Midbrain (tissue), 1 donor: ENCODE measurements around the gene KCNB1.

Source experiments
- DNase-seq: peaks from one replicate; lab custom pipeline; 2025; lab: John Stamatoyannopoulos, UW

Gene KCNB1

DNA sequence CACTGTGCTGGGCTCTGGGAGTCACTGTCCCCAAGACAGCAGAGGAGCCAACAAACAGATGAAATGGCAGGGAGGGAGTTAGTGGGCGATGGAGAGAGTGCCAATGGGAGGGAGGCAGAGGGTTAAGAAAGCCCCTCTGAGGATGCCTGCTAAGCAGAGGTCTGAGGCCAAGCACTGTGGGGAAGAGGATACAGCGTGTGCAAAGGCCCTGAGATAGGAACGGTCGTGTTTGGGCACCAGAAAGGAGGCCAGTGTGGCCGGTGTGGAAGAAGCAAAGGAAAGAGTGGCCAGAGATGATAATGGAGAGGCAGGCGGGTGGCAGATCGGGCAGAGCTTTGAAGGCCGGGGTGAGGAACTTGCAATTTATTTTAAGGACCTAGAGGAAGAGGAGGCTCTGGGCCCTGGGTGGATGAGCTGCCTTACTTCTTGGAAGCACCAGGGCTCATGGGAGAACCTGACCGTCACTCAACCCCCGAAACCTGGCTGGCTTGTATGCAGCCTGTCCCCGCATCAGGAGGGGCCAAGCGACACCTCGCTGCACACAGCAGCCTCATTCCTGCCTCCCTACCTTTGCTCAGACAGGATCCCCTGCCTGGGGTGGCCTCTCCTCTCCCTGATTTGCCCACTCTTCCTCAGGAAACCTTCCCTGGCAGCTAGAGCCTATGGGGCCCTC is 73.0 kb downstream of the KCNB1 start:
- no peak for DNase-seq

GRCh38 chr20:49408509-49409104 is 73.9 kb downstream of the KCNB1 start:
- DNase-seq, result no peak

- no peak for DNase-seq
Measured at GRCh38 chr20:49406666-49407065, 75.8 kb downstream of the KCNB1 start.

GRCh38 chr20:49405696-49406095 is 76.8 kb downstream of the KCNB1 start:
- no peak for DNase-seq

DNA sequence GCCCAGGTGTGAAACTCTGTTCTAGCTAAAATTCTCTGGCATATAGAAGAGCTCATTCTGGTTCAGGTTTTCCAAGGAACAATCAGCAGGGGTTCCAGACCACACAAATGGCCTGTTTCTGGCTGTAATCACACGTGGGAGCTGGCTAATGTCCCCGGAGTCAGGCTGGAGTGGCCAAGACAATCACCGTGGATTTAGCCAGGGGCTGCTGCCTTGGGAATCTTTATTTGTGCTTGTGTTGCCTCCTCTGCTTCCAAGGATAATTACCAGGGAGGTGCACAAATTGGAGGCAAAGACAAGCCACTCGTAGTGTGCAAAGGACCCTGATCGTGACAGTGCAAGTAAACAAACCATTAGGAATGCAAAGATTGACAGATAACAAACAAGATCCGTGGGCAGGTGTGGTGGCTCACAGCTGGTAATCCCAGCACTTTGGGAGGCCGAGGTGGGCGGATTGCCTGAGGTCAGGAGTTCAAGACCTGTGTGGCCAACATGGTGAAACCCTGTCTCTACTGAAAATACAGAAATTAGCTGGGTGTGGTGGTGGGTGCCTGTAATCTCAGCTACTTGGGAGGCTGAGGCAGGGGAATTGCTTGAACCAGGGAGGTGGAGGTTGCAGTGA is 77.3 kb downstream of the KCNB1 start:
- no peak for DNase-seq

GRCh38 chr20:49404461-49404860 is 78.0 kb downstream of the KCNB1 start:
- DNase-seq, result no peak

DNA sequence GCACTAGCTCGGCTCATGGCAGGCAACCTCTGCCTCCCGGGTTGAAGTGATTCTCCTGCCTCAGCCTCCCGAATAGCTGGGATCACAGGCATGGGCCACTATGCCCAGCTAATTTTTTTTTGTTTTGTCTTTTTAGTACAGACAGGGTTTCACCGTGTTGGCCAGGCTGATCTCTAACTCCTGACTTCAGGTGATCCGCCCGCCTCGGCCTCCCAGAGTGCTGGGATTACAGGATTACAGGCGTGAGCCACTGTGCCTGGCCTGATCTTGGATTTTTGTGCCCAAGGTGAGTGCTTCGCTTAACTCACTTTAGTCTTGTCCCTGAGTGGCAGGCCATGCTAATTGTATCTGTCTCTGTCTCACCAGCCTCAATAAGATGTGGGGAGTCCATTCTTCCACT is 78.6 kb downstream of the KCNB1 start:
- DNase-seq, result no peak

DNA sequence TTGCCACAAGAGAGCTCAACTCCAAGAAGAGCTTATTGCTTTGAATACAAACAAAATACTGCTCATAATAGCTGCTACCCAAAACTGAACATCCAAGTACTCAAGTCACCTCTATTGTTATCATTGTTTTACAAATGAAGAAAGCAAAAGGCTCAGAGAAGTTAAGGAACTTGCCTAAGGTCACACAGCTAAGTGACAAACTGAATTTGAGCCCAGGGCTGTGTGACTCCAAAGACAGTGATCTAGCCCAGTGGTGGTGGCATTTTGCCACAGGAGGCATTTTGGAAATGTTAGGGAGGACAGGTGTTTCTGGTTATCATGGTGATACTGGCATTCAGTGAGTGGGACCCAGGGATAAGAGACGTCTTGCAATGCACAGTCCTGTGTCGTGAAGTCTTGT is 79.5 kb downstream of the KCNB1 start:
- no peak for DNase-seq

GRCh38 chr20:49400904-49401303 is 81.6 kb downstream of the KCNB1 start:
- DNase-seq, result no peak

DNA sequence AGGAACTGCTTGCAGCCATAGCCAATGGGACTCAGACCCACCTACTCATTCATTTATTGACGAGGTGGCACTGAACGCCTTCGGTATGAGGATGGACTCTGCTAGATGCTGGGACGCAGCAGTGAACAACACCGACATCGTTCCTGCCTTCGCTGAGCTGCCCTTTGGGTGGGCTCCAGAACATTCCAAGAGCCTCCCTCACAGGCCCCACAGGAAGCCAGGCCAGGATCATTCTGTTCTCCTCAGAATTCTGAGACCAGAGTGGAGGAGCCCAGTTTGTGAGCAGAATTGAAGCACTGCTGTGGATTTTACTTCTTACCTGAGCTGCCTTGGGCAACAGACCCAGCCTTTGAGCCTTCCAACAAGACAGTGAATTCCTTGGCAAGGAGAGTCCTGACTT is 82.1 kb downstream of the KCNB1 start:
- no peak for DNase-seq

DNA sequence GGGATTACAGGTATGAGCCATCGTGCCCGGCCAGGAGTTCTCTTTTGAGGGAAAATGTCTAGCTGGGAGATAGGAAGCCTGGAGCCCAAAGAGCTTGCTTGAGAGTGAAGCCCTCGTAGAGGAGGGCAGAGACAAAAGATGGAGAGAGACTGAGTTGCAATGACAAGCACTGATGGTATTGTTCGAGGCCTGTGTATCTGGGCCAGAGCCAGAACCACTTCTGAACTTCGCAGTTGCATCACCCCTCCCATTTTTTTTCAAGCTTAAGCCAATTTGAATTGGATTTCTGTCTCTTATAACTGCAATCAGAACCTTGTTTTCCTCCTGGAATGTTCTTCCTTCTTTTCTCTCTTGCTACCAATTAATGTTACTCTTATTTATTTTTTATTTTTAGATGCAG is 83.1 kb downstream of the KCNB1 start:
- DNase-seq, result no peak

- DNase-seq, result no peak
Measured at GRCh38 chr20:49398401-49399144, 83.9 kb downstream of the KCNB1 start.

- no peak for DNase-seq
Measured at GRCh38 chr20:49397525-49397924, 84.9 kb downstream of the KCNB1 start.

DNA sequence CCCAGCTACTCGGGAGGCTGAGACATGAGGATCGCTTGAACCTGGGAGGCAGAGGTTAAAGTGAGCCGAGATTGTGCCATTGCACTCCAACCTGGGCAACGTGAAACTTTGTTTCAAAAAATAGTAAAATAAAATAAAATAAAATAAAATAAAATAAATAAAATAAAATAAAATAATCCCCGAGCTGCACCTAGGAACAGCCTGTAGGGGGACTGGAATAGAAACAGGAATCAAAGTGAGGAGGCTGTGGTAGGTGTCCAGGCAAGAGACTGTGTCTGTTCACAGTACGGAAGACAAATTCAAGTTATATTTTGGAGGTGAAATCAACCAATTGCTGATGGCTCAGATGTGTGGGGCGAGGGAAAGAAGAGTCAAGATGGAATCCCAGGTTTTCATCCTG is 86.2 kb downstream of the KCNB1 start:
- DNase-seq, result no peak

DNA sequence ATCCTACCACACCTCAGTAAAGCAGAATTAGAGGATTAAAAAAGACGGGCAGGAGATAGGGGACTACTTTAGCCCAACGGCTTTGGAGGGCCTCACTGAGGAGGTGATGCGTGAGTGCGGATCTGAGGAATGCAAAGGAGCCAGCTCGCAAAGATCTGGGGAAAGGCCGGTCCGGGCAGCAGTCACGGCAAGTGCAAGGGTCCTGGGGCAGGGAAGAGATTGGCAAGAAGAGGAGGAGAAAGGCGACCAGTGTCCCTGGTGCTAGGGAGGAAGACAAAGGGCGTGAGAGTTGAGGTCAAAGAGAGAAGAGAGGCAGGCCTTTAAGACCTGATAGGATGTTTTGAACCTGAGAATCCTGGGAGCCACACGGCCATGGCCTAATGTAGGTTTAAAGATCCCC is 86.8 kb downstream of the KCNB1 start:
- no peak for DNase-seq

GRCh38 chr20:49395183-49395582 is 87.3 kb downstream of the KCNB1 start:
- DNase-seq, result no peak

GRCh38 chr20:49394757-49395156 is 87.7 kb downstream of the KCNB1 start:
- no peak for DNase-seq

DNA sequence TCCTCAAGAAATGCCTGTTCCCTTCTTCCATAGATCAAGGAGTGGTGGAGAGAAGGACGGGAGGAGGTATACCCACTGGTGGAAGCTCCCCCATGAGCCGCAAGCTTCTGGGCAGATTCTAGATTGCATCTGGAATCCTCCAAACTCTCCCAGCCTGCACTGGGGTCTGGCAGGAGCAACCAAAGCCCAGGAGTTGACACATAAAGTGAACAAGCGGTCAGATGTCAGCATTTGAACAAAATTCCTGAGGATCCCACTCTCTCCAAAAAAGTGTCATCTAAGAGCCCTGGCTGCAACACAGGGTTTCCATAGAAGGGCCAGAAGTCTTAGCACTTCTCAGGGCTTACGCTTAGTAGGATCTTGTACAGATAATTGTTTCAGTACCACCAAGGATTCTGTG is 88.2 kb downstream of the KCNB1 start:
- DNase-seq, result no peak

DNA sequence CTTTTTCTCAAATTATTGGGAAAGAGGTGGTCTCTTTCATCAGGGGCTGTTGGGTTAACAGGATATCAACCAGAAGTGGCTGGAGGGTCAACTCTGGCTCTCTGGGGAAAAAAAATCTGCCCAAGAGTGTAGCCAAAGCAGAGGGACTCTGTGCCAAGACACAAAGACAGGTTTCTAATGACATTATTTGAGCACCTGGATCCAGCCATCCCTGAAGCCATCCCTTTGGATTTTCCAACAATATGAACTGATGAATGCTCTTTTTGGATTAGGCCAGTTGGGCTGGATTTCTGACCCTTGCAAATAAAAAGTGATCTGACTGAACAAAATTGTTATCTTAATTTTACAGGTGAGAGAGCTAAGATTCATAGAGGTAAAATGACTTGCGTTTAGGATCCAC is 88.7 kb downstream of the KCNB1 start:
- DNase-seq, result no peak

- DNase-seq, result no peak
Measured at GRCh38 chr20:49392745-49393144, 89.7 kb downstream of the KCNB1 start.

- no peak for DNase-seq
Measured at GRCh38 chr20:49391404-49392245, 90.8 kb downstream of the KCNB1 start.

- DNase-seq, result no peak
Measured at GRCh38 chr20:49389854-49390253, 92.6 kb downstream of the KCNB1 start.
